ENCODE measurements around the gene TM9SF3.

GRCh38 chr10:96596422-96597407, 9.9 kb upstream of the TM9SF3 start:
- no peak for TF ChIP-seq SMC3 (IDR thresholded peaks at IDR 0.05)
- TF ChIP-seq POLR2A (IDR thresholded peaks at IDR 0.05; ENCODE audit: low read length) = no peak
- TF ChIP-seq USF2 (IDR thresholded peaks at IDR 0.05) = no peak
- TF ChIP-seq CTCF (IDR thresholded peaks at IDR 0.05) = no peak
- TF ChIP-seq REST (IDR thresholded peaks at IDR 0.05) = no peak
- no peak for TF ChIP-seq RCOR1 (IDR thresholded peaks at IDR 0.05; ENCODE audit: low read depth, low read length)
- no peak for TF ChIP-seq SREBF2 (IDR thresholded peaks at IDR 0.05)
- no peak for TF ChIP-seq MYC (IDR thresholded peaks at IDR 0.05; ENCODE audit: borderline replicate concordance, low read length)
- TF ChIP-seq ELK1 (IDR thresholded peaks at IDR 0.05; ENCODE audit: low read depth, low read length) = no peak
- TF ChIP-seq HEYL (CRISPR knock-in tag; IDR thresholded peaks at IDR 0.05) = no peak
- no peak for TF ChIP-seq MAX (IDR thresholded peaks at IDR 0.05)
- TF ChIP-seq JUNB (IDR thresholded peaks at IDR 0.05) = no peak
